Esophagus (tissue), 2 donors: Measurements from ENCODE around the gene CNR1. TPM values are rescaled to one million over a fixed set of nuclear protein-coding genes. Genes with fewer than 3 reads are reported as not detected.

Source experiments
- H3K27ac ChIP-seq, 2 donors: one replicate each; pipeline ENCODE4 v1.5.1; 2013; ENCODE audit warnings: low read depth in 2 of 2, mild to moderate bottlenecking in 2 of 2, inconsistent platforms in 1 of 2, low read length in 1 of 2, moderate library complexity in 1 of 2
- H3K27me3 ChIP-seq, 2 donors: one replicate each; pipeline ENCODE4 v1.6.1; 2013; ENCODE audit warnings: low read length in 2 of 2, control low read depth in 1 of 2, mild to moderate bottlenecking in 1 of 2; ENCODE audit not compliant: insufficient read depth in 2 of 2, control insufficient read depth in 1 of 2
- H3K36me3 ChIP-seq, 2 donors: one replicate each; pipeline ENCODE4 v1.6.1; 2013; ENCODE audit warnings: low read length in 1 of 2; ENCODE audit not compliant: control insufficient read depth in 2 of 2, insufficient read depth in 2 of 2
- H3K4me1 ChIP-seq, 2 donors: one replicate each; pipeline ENCODE4 v1.6.1; 2013; ENCODE audit warnings: low read length in 1 of 2; ENCODE audit not compliant: control insufficient read depth in 2 of 2, insufficient read depth in 2 of 2
- H3K4me3 ChIP-seq, 2 donors: one replicate each; pipeline ENCODE4 v1.5.1; 2013; ENCODE audit warnings: low read length in 2 of 2, mild to moderate bottlenecking in 2 of 2, low read depth in 1 of 2, moderate library complexity in 1 of 2
- H3K9me3 ChIP-seq, 2 donors: one replicate each; pipeline ENCODE4 v1.6.1; 2013; ENCODE audit warnings: mild to moderate bottlenecking in 2 of 2, low read depth in 1 of 2, low read length in 1 of 2, moderate library complexity in 1 of 2; ENCODE audit not compliant: control insufficient read depth in 2 of 2, insufficient read depth in 1 of 2
- WGBS, 2 donors: extraction: QIAGEN DNeasy Blood & Tissue Kit; methylation state at CpG; one replicate each; pipeline ENCODE4 v1.1.7; 2013; 5-methylcytosine and 5-hydroxymethylcytosine counted together
- polyA plus RNA-seq, 2 donors: library from polyadenylated mRNA; stranded (reverse); fragments of 200-250 nt; gene quantifications; one replicate each; pipeline ENCODE4 v1.2.3, GENCODE V29; 2013
- donor health status: healthy with polysubstance abuse.
- donor health status: Bipolar disorder and iron deficiency.

Gene CNR1
- polyA plus RNA-seq, 2 donors = 0.74 to 0.77 TPM

- no peak overlapping the region for H3K27ac ChIP-seq
- 72% methylated on average over 3 of the region's 3 CpGs for WGBS, 2 donors
- H3K4me1 ChIP-seq = no peaks in the 10 kb centered on the region
- H3K9me3 ChIP-seq = peaks cover 3% of the 10 kb centered on the region in 2 donors
- no peak overlapping the region for H3K4me3 ChIP-seq
- H3K36me3 ChIP-seq = no peaks in the 10 kb centered on the region
- H3K27me3 ChIP-seq = peaks cover 0 to 3% of the 10 kb centered on the region in 2 donors
Measured at GRCh38 chr6:88124925-88125557, 41.1 kb downstream of the CNR1 start.

GRCh38 chr6:88120635-88121034, 45.5 kb downstream of the CNR1 start:
- Histone ChIP-seq H3K4me1 (no peaks in the 10 kb centered on the region), H3K27me3 (no peaks in the 10 kb centered on the region), H3K9me3 (peaks cover 3% of the 10 kb centered on the region in 2 donors), H3K4me3 (no peak overlapping the region), H3K27ac (no peak overlapping the region), H3K36me3 (no peaks in the 10 kb centered on the region)
- WGBS, 2 donors = 57 to 58% methylated on average over 1 of the region's 1 CpG

DNA sequence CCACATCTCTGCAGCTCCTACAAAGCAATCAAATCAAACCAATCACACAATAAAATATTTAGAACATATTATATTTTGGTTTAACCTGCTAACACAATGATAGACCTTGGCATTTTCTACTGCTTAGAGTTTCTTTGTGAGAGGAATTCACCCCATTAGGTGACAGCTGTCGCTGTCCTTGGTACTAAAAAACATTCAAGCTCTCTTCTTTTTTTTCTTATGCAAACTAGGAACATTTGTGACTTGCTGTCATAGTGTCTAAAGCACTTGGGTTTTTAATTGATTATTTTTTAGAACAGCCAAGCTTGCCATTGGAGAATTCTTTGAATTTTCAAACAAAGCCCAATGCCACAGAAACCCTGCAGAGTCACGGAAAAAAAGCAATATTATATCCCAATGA, 46.4 kb downstream of the CNR1 start:
- Histone ChIP-seq H3K4me3 (no peak overlapping the region), H3K27ac (no peak overlapping the region), H3K36me3 (no peaks in the 10 kb centered on the region), H3K9me3 (peaks cover 0 to 3% of the 10 kb centered on the region in 2 donors), H3K27me3 (no peaks in the 10 kb centered on the region), H3K4me1 (no peaks in the 10 kb centered on the region)
- WGBS, 2 donors = 38 to 51% methylated on average over 2 of the region's 2 CpGs

DNA sequence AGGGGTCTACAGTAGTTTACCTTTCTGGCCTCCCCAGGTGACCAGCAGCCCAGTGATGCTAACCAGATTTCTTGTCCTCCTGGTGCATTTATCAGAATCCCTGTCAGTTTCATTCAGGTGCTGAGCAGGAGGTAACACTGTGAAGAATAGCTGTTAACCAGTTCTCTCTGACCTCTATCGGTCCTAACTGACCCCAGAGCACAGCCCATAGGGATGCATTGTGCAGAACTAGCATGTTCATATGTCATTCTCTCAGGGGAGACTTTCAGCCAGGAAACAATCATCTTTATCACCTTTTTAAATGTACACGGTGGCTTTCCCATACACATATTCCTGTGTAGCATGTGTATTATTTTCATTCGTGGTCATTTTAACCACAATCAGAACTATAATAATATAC, 49.9 kb downstream of the CNR1 start:
- no peak overlapping the region for H3K27ac ChIP-seq
- H3K4me3 ChIP-seq = no peak overlapping the region
- no peaks in the 10 kb centered on the region for H3K9me3 ChIP-seq
- H3K36me3 ChIP-seq = no peaks in the 10 kb centered on the region
- no peaks in the 10 kb centered on the region for H3K27me3 ChIP-seq
- H3K4me1 ChIP-seq = no peaks in the 10 kb centered on the region
- WGBS, 2 donors = 59 to 60% methylated on average over 3 of the region's 3 CpGs

- 31 to 66% methylated on average over 2 of the region's 2 CpGs for WGBS, 2 donors
Measured at GRCh38 chr6:88115307-88115706, 50.8 kb downstream of the CNR1 start.

GRCh38 chr6:88114838-88115237, 51.3 kb downstream of the CNR1 start:
- H3K9me3 ChIP-seq = no peaks in the 10 kb centered on the region
- H3K4me3 ChIP-seq = no peak overlapping the region
- H3K4me1 ChIP-seq = no peaks in the 10 kb centered on the region
- H3K27ac ChIP-seq = no peak overlapping the region
- no peaks in the 10 kb centered on the region for H3K27me3 ChIP-seq
- WGBS, 2 donors = 29 to 32% methylated on average over 2 of the region's 2 CpGs
- H3K36me3 ChIP-seq = no peaks in the 10 kb centered on the region

More at GRCh38 chr6:88115307-88115706, 50.8 kb downstream of the CNR1 start:
- Histone ChIP-seq H3K4me3 (no peak overlapping the region), H3K4me1 (no peaks in the 10 kb centered on the region), H3K9me3 (no peaks in the 10 kb centered on the region), H3K27me3 (no peaks in the 10 kb centered on the region), H3K27ac (no peak overlapping the region), H3K36me3 (no peaks in the 10 kb centered on the region)

GRCh38 chr6:88111991-88112390, 54.2 kb downstream of the CNR1 start:
- WGBS, 2 donors = 39 to 51% methylated on average over 5 of the region's 5 CpGs
- H3K36me3 ChIP-seq = no peaks in the 10 kb centered on the region
- H3K4me3 ChIP-seq = no peak overlapping the region
- H3K27ac ChIP-seq = no peak overlapping the region
- H3K27me3 ChIP-seq = no peaks in the 10 kb centered on the region
- H3K4me1 ChIP-seq = no peaks in the 10 kb centered on the region
- no peaks in the 10 kb centered on the region for H3K9me3 ChIP-seq

- Histone ChIP-seq H3K27ac (no peak overlapping the region), H3K27me3 (no peaks in the 10 kb centered on the region), H3K36me3 (no peaks in the 10 kb centered on the region), H3K4me3 (no peak overlapping the region), H3K4me1 (no peaks in the 10 kb centered on the region), H3K9me3 (no peaks in the 10 kb centered on the region)
Measured at GRCh38 chr6:88107241-88107640, 58.9 kb downstream of the CNR1 start.

GRCh38 chr6:88105741-88106340, 60.3 kb downstream of the CNR1 start:
- no peaks in the 10 kb centered on the region for H3K4me1 ChIP-seq
- H3K27ac ChIP-seq = no peak overlapping the region
- H3K9me3 ChIP-seq = no peaks in the 10 kb centered on the region
- no peaks in the 10 kb centered on the region for H3K36me3 ChIP-seq
- H3K27me3 ChIP-seq = no peaks in the 10 kb centered on the region
- H3K4me3 ChIP-seq = no peak overlapping the region
- 68 to 77% methylated on average over 7 of the region's 7 CpGs for WGBS, 2 donors
